ENCODE data around the gene NLGN2. TPM values are rescaled to one million over a fixed set of nuclear protein-coding genes. Genes with fewer than 3 reads are reported as not detected.

NLGN2 gene
- total RNA-seq, 2 experiments from 2014 or later = 8.0 to 8.7 TPM

GRCh38 chr17:7426203-7426863, 18.7 kb downstream of the NLGN2 start:
- no peak overlapping the region for H3K27ac Mint-ChIP-seq

DNA sequence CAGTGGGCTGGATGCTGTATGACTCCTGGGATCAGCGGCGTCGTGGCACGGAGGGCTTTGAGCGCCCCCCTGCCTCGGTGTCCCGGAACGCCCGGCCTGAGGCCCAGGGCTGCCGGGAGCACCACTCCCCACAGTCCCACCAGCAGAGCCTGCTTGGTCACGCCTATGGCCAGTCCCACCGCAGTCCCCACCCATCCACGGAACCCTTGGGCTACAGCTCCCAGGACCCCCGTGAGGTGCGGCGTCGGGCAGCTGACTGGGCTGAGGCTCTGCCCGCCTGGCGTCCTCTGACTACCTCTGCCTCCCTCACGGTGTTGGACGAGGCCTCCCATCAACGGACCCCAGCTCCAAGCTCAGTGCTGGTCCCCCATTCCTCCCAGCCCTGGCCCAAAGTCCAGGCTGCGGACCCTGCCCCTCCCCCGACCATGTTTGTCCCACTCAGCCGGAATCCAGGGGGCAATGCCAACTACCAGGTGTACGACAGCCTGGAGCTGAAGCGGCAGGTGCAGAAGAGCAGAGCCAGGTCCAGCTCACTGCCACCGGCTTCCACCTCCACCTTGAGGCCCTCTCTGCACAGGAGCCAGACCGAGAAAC, 19.3 kb downstream of the NLGN2 start:
- Mint-ChIP-seq H3K4me1 (peaks cover 1% of the 10 kb centered on the region), H3K27ac (no peak overlapping the region), H3K36me3 (no peaks in the 10 kb centered on the region), H3K4me3 (no peak overlapping the region), H3K9me3 (no peaks in the 10 kb centered on the region), H3K27me3 (no peaks in the 10 kb centered on the region)
- no peak for ATAC-seq (ENCODE audit: low read depth)
- POLR2A ChIA-PET = no interaction called here
- no peak for DNase-seq

More at GRCh38 chr17:7426203-7426863, 18.7 kb downstream of the NLGN2 start:
- ATAC-seq (ENCODE audit: low read depth) = no peak
- H3K27me3 Mint-ChIP-seq = no peaks in the 10 kb centered on the region
- POLR2A ChIA-PET = no interaction called here
- no peaks in the 10 kb centered on the region for H3K9me3 Mint-ChIP-seq
- peaks cover 1% of the 10 kb centered on the region for H3K4me1 Mint-ChIP-seq
- no peaks in the 10 kb centered on the region for H3K36me3 Mint-ChIP-seq
- DNase-seq = no peak
- no peak overlapping the region for H3K4me3 Mint-ChIP-seq

DNA sequence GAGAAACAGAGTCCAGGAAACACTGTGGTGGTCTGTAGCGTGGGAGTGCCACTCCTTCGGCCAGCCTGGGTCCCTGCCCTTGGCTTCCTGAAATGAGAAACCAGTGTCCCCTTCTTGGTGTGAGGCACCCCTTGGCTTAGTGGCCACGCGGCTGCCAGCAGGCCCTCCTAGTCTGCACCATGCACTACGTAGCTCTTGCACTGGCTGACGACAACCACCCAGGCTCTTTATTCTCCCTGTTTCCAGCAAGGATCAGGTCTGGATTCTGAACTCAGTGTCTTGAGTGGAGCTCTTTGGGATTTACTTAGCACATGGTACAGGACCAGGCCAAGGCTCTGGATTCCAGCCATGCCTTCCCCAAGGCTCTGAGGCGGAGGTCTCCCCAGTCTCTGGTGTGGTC, 19.9 kb downstream of the NLGN2 start:
- Mint-ChIP-seq H3K27me3 (no peaks in the 10 kb centered on the region), H3K4me1 (peaks cover 1% of the 10 kb centered on the region), H3K4me3 (no peak overlapping the region), H3K9me3 (no peaks in the 10 kb centered on the region), H3K36me3 (no peaks in the 10 kb centered on the region), H3K27ac (no peak overlapping the region)
- ATAC-seq (ENCODE audit: low read depth) (no peak), DNase-seq (no peak)
- POLR2A ChIA-PET = no interaction called here

- Mint-ChIP-seq H3K4me1 (peaks cover 1% of the 10 kb centered on the region), H3K9me3 (no peaks in the 10 kb centered on the region), H3K27ac (no peak within 1 kb of the TSS), H3K4me3 (no peak within 1 kb of the TSS), H3K27me3 (no peaks in the 10 kb centered on the region), H3K36me3 (no peaks in the 10 kb centered on the region)
- no peak for ATAC-seq (ENCODE audit: low read depth)
- POLR2A ChIA-PET = no interaction called here
- no peak for DNase-seq
Observed at GRCh38 chr17:7428557-7428956, 20.9 kb downstream of the NLGN2 start, which contains the start of gene SPEM3. Gene SPEM3, plus strand, starts transcription at chr17:7428857. Its CDS starts 46 bp downstream, at chr17:7428903.

DNA sequence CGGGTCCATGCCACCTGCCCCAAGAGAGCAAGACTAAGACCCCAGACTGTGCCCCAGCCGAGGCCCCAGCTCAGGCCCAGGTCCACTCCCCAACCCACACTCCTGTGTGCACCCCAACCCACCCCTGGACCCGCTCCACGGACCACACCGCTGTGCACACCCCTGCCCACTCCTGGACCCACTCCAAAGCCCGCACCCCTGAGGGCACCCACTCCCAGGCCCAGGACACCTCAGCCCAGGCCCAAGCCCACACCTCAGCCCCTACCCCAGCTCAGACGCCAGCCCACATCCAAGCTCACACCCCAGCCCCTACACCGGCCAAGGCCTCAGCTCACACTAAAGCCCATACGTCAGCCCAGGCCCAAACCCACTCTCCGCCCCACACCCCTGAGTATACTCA, 22.1 kb downstream of the NLGN2 start:
- Mint-ChIP-seq H3K4me1 (no peaks in the 10 kb centered on the region), H3K27ac (no peak overlapping the region), H3K9me3 (no peaks in the 10 kb centered on the region), H3K4me3 (no peak overlapping the region), H3K27me3 (no peaks in the 10 kb centered on the region), H3K36me3 (no peaks in the 10 kb centered on the region)
- ATAC-seq (ENCODE audit: low read depth) (no peak), DNase-seq (no peak)
- POLR2A ChIA-PET = no interaction called here

DNA sequence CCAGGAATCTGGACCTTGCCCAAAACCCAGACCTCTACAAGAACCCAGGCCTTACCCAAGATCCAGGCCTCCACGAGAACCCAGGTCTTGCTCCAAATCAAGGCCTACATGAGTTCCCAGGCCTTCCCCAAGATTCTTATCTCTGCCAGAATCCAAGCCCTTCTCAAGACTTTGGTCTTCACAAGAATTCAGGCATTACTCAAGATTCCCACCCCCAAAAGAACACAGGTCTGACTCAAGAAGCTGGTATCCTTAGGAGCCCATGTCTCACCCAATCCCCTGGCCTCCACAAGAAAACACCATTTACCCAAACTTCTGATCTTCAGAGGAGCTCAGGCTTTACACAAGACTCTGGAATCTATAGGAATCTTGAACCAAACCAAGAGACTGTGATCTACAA, 23.6 kb downstream of the NLGN2 start:
- POLR2A ChIA-PET = no interaction called here

GRCh38 chr17:7432296-7432695, 24.7 kb downstream of the NLGN2 start:
- Mint-ChIP-seq H3K4me1 (peaks cover 4% of the 10 kb centered on the region), H3K4me3 (no peak overlapping the region), H3K36me3 (peaks cover 2% of the 10 kb centered on the region), H3K27me3 (no peaks in the 10 kb centered on the region), H3K27ac (no peak overlapping the region), H3K9me3 (no peaks in the 10 kb centered on the region)
- DNase-seq (no peak), ATAC-seq (ENCODE audit: low read depth) (no peak)
- POLR2A ChIA-PET = interaction anchor here (0.8 kb wide), 1 partner anchor 29 kb away, joined by 3 read pairs; no protein-coding TSS in a partner anchor

More for the DNA sequence above, 23.6 kb downstream of the NLGN2 start:
- Mint-ChIP-seq H3K4me1 (peaks cover 2% of the 10 kb centered on the region), H3K27me3 (no peaks in the 10 kb centered on the region), H3K27ac (no peak overlapping the region), H3K9me3 (no peaks in the 10 kb centered on the region), H3K36me3 (no peaks in the 10 kb centered on the region), H3K4me3 (no peak overlapping the region)
- ATAC-seq (ENCODE audit: low read depth) (no peak), DNase-seq (no peak)

DNA sequence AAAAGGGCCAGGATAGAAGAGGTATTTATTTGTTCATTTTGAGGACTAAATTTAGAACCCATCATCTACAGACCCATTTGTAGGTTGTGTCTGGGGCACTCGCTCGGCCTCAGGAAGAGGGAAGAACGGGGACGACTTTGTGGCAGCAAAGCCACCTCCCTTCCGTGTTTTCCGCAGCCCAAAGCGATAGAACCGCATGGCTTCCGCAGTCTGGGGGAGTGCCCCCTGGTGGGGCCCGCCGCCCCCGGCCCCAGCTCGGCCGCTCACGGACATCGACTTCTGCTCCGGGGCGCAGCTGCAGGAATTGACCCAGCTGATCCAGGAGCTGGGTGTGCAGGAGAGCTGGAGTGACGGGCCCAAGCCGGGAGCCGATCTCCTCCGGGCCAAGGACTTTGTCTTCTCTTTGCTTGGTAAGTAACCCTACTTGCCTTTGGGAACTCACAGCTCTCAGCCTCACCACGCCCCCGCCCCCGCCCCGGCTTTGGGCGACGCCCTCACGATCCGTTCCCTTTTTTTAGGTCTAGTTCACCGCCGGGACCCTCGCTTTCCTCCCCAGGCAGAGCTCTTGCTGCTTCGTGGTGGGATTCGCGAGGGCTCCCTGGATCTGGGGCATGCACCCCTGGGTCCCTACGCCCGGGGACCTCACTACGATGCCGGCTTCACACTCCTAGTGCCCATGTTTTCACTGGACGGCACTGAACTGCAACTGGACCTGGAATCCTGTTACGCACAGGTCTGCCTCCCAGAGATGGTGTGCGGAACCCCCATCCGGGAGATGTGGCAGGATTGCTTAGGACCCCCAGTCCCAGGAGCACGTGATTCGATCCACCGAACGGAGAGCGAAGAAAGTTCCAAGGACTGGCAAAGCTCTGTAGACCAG, 28.3 kb downstream of the NLGN2 start:
- POLR2A ChIA-PET = interaction anchor here (0.5 to 4.4 kb wide), 21 partner anchors 9 to 763 kb away, joined by 3 to 66 read pairs (median 5); partner anchors contain the start of genes ACAP1, CD68, CHRNB1 and FXR2
- ATAC-seq (ENCODE audit: low read depth) (peak; percentile 27), DNase-seq (peak; percentile 84)
- Mint-ChIP-seq H3K27ac (peak overlapping the region; percentile 96), H3K4me3 (peak overlapping the region; percentile 96), H3K9me3 (no peaks in the 10 kb centered on the region), H3K36me3 (peaks cover 4% of the 10 kb centered on the region), H3K4me1 (peaks cover 23% of the 10 kb centered on the region), H3K27me3 (no peaks in the 10 kb centered on the region)

GRCh38 chr17:7436556-7437368, 29.1 kb downstream of the NLGN2 start:
- Mint-ChIP-seq H3K4me3 (peak overlapping the region; percentile 96), H3K36me3 (peaks cover 6% of the 10 kb centered on the region), H3K27me3 (peaks cover 3% of the 10 kb centered on the region), H3K27ac (peak overlapping the region; percentile 96), H3K9me3 (no peaks in the 10 kb centered on the region), H3K4me1 (peaks cover 24% of the 10 kb centered on the region)
- ATAC-seq (ENCODE audit: low read depth) = peak; percentile 70
- POLR2A ChIA-PET = interaction anchor here (1.0 to 4.4 kb wide), 19 partner anchors 9 to 250 kb away, joined by 3 to 66 read pairs (median 7); partner anchors contain the start of genes ACAP1, CHRNB1, FXR2 and MPDU1
- DNase-seq = peak; percentile 91

GRCh38 chr17:7437369-7437863, 29.8 kb downstream of the NLGN2 start:
- Mint-ChIP-seq H3K27ac (peak overlapping the region; percentile 77), H3K27me3 (peaks cover 4% of the 10 kb centered on the region), H3K36me3 (peaks cover 10% of the 10 kb centered on the region), H3K4me1 (peaks cover 24% of the 10 kb centered on the region), H3K4me3 (peak overlapping the region; percentile 96), H3K9me3 (no peaks in the 10 kb centered on the region)
- ATAC-seq (ENCODE audit: low read depth) = no peak
- no peak for DNase-seq
- POLR2A ChIA-PET = interaction anchor here (1.0 to 4.4 kb wide), 15 partner anchors 8 to 152 kb away, joined by 4 to 66 read pairs (median 9); partner anchors contain the start of genes CHRNB1, POLR2A, SENP3 and SLC35G6

GRCh38 chr17:7437950-7438614, 30.4 kb downstream of the NLGN2 start:
- ATAC-seq (ENCODE audit: low read depth) (no peak), DNase-seq (peak; percentile 84)
- Mint-ChIP-seq H3K36me3 (peaks cover 12% of the 10 kb centered on the region), H3K27ac (peak overlapping the region; percentile 77), H3K4me3 (peak overlapping the region; percentile 96), H3K4me1 (peaks cover 24% of the 10 kb centered on the region), H3K27me3 (peaks cover 4% of the 10 kb centered on the region), H3K9me3 (no peaks in the 10 kb centered on the region)
- POLR2A ChIA-PET = interaction anchor here (0.8 to 4.4 kb wide), 12 partner anchors 9 to 141 kb away, joined by 3 to 66 read pairs (median 4); partner anchors contain the start of genes CD68, POLR2A, SLC35G6 and TMEM256

All from activated naive CD8-positive, alpha-beta T cell treated with anti-CD3 and anti-CD28 coated beads, Interleukin-2, amount 10 ng/mL, durations not matched to agents 7 days and 5 days (primary cell).